Measurements from ENCODE around the gene LUC7L2. TPM values are rescaled to one million over a fixed set of nuclear protein-coding genes. Genes with fewer than 3 reads are reported as not detected.
"Not testable (repeated sequence)": the region's sequence is repeated elsewhere in the genome, so short reads cannot be mapped to it uniquely, and the experiment has no call there.

Gene LUC7L2
- total and polyA plus RNA-seq, 4 donors = 16.2 to 38.9 (median 22.9) TPM

GRCh38 chr7:139427788-139428187, 68.1 kb downstream of the LUC7L2 start:
- H3K4me3 ChIP-seq (ENCODE audit: low read depth in 1 of 3, low read length in 3 of 3) = no peak overlapping the region
- DNase-seq (ENCODE audit: low spot score) = no peak
- no peaks in the 10 kb centered on the region for H3K27me3 ChIP-seq (ENCODE audit: control insufficient read depth in 4 of 4, insufficient read depth in 4 of 4, low read length in 3 of 4)
- H3K36me3 ChIP-seq (ENCODE audit: control insufficient read depth in 4 of 4, insufficient read depth in 3 of 4, low read depth in 1 of 4, low read length in 3 of 4) = peaks cover 1 to 16% (median 7%) of the 10 kb centered on the region in 4 donors
- H3K4me1 ChIP-seq (ENCODE audit: control insufficient read depth in 4 of 4, insufficient read depth in 4 of 4, low read length in 3 of 4) = no peaks in the 10 kb centered on the region
- no peaks in the 10 kb centered on the region for H3K9me3 ChIP-seq (ENCODE audit: control insufficient read depth in 4 of 4, low read length in 3 of 4)
- H3K9ac ChIP-seq (ENCODE audit: low read depth in 1 of 2, low read length in 2 of 2) = no peak overlapping the region
- WGBS = 94% methylated on average over 7 of the region's 7 CpGs
- TF ChIP-seq, protein P1, sequence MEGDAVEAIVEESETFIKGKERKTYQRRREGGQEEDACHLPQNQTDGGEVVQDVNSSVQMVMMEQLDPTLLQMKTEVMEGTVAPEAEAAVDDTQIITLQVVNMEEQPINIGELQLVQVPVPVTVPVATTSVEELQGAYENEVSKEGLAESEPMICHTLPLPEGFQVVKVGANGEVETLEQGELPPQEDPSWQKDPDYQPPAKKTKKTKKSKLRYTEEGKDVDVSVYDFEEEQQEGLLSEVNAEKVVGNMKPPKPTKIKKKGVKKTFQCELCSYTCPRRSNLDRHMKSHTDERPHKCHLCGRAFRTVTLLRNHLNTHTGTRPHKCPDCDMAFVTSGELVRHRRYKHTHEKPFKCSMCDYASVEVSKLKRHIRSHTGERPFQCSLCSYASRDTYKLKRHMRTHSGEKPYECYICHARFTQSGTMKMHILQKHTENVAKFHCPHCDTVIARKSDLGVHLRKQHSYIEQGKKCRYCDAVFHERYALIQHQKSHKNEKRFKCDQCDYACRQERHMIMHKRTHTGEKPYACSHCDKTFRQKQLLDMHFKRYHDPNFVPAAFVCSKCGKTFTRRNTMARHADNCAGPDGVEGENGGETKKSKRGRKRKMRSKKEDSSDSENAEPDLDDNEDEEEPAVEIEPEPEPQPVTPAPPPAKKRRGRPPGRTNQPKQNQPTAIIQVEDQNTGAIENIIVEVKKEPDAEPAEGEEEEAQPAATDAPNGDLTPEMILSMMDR (IDR thresholded peaks at IDR 0.05; ENCODE audit: low read depth, low read length, missing input control) = no peak
- TF ChIP-seq RAD21 (IDR thresholded peaks at IDR 0.05) (no peak), REST (IDR thresholded peaks at IDR 0.05) (no peak), JUND (IDR thresholded peaks at IDR 0.05) (no peak), RXRA (IDR thresholded peaks at IDR 0.05) (no peak), TAF1 (conservative IDR thresholded peaks at IDR 0.05) (no peak), FOXA1 (IDR thresholded peaks at IDR 0.05) (no peak), FOXA2 (IDR thresholded peaks at IDR 0.05) (no peak), EGR1 (IDR thresholded peaks at IDR 0.05; ENCODE audit: low read depth in 2 of 2) (no peak), GABPA (IDR thresholded peaks at IDR 0.05 in 1 of 2, conservative IDR thresholded peaks at IDR 0.05 in 1 of 2) (no peak)
- TF ChIP-seq, protein P2, sequence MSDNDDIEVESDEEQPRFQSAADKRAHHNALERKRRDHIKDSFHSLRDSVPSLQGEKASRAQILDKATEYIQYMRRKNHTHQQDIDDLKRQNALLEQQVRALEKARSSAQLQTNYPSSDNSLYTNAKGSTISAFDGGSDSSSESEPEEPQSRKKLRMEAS (IDR thresholded peaks at IDR 0.05) = no peak
- H3K27ac ChIP-seq (ENCODE audit: low read depth in 1 of 2, low read length in 2 of 2) = no peak overlapping the region

GRCh38 chr7:139429735-139430134, 70.0 kb downstream of the LUC7L2 start:
- H3K9me3 ChIP-seq (ENCODE audit: control insufficient read depth in 4 of 4, low read length in 3 of 4); H3K4me3 ChIP-seq (ENCODE audit: low read depth in 1 of 3, low read length in 3 of 3); H3K9ac ChIP-seq (ENCODE audit: low read depth in 1 of 2, low read length in 2 of 2); DNase-seq (ENCODE audit: low spot score); H3K36me3 ChIP-seq (ENCODE audit: control insufficient read depth in 4 of 4, insufficient read depth in 3 of 4, low read depth in 1 of 4, low read length in 3 of 4); H3K27ac ChIP-seq (ENCODE audit: low read depth in 1 of 2, low read length in 2 of 2); H3K4me1 ChIP-seq (ENCODE audit: control insufficient read depth in 4 of 4, insufficient read depth in 4 of 4, low read length in 3 of 4); H3K27me3 ChIP-seq (ENCODE audit: control insufficient read depth in 4 of 4, insufficient read depth in 4 of 4, low read length in 3 of 4): not testable (repeated sequence)
- 86% methylated on average over 14 of the region's 14 CpGs for WGBS

DNA sequence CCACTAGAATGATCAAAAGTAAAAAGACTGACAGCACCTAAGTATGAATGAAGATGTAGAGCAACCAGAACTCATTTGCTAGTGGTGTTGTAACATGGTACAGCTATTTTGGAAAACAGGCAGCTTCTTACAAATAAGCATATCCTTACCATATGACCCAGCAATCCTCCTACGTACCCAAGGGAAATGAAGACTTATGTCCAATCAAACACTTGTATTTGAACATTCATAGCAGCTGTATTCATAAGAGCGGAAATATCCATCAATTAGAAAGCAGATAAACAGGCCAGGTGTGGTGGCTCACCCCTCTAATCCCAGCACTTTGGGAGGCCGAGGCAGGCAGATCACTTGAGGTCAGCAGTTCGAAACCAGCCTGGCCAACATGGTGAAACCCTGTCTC, 70.7 kb downstream of the LUC7L2 start:
- H3K9me3 ChIP-seq (ENCODE audit: control insufficient read depth in 4 of 4, low read length in 3 of 4) = no peaks in the 10 kb centered on the region
- no peak overlapping the region for H3K4me3 ChIP-seq (ENCODE audit: low read depth in 1 of 3, low read length in 3 of 3)
- no peaks in the 10 kb centered on the region for H3K27me3 ChIP-seq (ENCODE audit: control insufficient read depth in 4 of 4, insufficient read depth in 4 of 4, low read length in 3 of 4)
- H3K4me1 ChIP-seq (ENCODE audit: control insufficient read depth in 4 of 4, insufficient read depth in 4 of 4, low read length in 3 of 4) = no peaks in the 10 kb centered on the region
- WGBS = 98% methylated on average over 4 of the region's 4 CpGs
- H3K27ac ChIP-seq (ENCODE audit: low read depth in 1 of 2, low read length in 2 of 2) = no peak overlapping the region
- peaks cover 0 to 4% (median 2%) of the 10 kb centered on the region in 4 donors for H3K36me3 ChIP-seq (ENCODE audit: control insufficient read depth in 4 of 4, insufficient read depth in 3 of 4, low read depth in 1 of 4, low read length in 3 of 4)
- no peak for DNase-seq (ENCODE audit: low spot score)
- H3K9ac ChIP-seq (ENCODE audit: low read depth in 1 of 2, low read length in 2 of 2) = no peak overlapping the region
- TF ChIP-seq RAD21 (IDR thresholded peaks at IDR 0.05) (no peak), TAF1 (conservative IDR thresholded peaks at IDR 0.05) (no peak), EGR1 (IDR thresholded peaks at IDR 0.05; ENCODE audit: low read depth in 2 of 2) (no peak), REST (IDR thresholded peaks at IDR 0.05) (no peak), GABPA (IDR thresholded peaks at IDR 0.05 in 1 of 2, conservative IDR thresholded peaks at IDR 0.05 in 1 of 2) (no peak), ATF3 (IDR thresholded peaks at IDR 0.05) (no peak), RXRA (IDR thresholded peaks at IDR 0.05) (no peak)
- TF ChIP-seq, protein P1 (IDR thresholded peaks at IDR 0.05; ENCODE audit: low read depth, low read length, missing input control) = no peak

All from liver (tissue), 9 donors.